Measurements from ENCODE around the gene DCTD.

DNA sequence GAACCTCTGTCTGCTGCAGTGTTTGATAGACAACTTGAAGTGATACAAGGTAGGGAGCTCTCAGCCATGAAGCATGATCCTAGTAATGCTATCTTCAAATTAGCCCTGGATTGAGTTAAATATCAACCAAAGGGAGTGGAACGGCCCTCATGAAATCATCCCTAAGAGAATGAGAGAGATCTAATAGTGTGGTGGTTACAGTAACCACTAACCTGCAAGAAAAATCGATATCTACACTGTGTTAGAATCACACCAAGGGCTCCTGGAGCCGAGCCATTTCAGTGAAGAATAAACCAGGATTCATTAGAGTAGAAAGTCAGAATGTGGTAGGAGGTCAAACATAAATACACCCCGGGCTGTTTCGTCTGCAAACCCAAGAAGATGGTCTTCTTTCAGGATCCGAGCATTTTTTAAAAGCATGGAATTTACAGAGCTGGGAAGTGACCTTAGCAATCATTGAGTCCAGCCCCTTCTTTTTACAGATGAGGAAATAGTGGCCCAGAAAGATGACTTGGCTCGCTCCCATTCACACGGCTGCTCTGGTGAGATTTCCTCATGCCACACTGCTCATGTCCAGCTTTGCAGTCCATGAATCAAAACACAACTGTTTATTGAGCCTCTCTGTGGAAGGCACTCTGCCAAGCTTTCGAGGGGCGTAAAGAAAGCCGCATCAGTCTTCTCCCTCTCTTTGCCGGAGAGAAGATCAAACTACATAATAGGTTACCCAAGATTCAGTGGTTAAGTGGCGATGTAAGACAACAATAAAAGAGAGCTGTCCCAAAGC, 5.5 kb upstream of the DCTD start:
- no peak for TF ChIP-seq EZH2 (IDR thresholded peaks at IDR 0.05; ENCODE audit: insufficient read depth, poor library complexity, severe bottlenecking)
- TF ChIP-seq EZH2phosphoT487 (IDR thresholded peaks at IDR 0.05; ENCODE audit: insufficient read depth, low read depth) = no peak
